ENCODE data around the gene MTAP.
A peak's percentile ranks its signal among the peaks of the same experiment; 100 is the strongest.

Gene MTAP

DNA sequence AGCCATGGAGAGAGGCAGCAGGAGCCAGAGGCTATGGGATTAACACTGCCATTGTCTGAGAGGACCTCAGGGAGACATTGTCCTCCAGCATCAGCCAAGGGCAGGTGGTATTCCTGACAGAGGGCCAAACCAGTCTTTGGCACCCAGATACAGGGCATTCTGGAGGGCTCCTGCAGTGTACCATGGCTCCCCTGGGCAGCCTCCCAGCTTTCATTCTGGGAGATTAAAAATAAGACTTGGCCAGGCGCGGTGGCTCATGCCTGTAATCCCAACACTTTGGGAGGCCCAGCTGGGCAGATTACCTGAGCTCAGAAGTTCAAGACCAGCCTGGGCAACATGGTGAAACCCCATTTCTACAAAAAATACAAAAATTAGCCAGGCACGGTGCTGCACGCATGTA lies 4.2 kb downstream of the MTAP start:
- no peak for DNase-seq

- DNase-seq = no peak
These were observed 8.0 kb downstream of the MTAP start for GRCh38 chr9:21810388-21810787.

- no peak for DNase-seq
These were observed 8.4 kb downstream of the MTAP start for GRCh38 chr9:21810881-21811280.

- no peak for DNase-seq
These were observed 9.5 kb downstream of the MTAP start for GRCh38 chr9:21811914-21812313.

- DNase-seq = peak; percentile 35
These were observed 10.0 kb downstream of the MTAP start for GRCh38 chr9:21812415-21812814.

DNA sequence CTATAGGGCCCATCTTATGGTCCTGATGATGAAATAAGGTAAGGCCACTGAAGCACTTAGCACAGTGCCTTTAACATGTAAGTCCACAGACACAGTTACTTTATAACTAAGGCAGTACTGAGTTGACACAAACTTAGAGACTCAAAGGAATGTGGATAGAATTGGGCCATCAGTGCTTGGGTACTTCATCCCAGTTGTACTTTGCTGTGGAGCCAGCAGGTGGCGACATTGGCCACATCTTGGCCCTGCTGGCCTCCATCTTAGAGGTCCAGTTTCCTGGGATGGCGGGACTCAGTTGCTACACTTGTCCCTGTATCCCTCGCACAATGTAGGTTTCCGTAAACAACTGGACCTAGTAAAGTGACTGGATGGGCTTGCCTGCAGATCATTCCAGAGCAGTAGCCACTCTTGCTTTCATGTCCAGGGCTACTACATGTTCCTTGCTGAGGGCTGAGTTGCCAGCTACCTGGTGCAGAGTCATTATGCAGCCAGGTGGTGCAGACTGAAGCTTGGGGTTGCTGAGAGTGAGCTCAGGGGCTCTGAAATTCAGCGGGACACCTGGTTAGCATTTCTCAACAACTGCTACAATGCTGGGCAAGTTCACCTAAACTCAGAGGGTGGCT lies 10.6 kb downstream of the MTAP start:
- peak; percentile 77 for DNase-seq

- peak; percentile 80 for DNase-seq
These were observed 11.4 kb downstream of the MTAP start for GRCh38 chr9:21813575-21814473.

DNA sequence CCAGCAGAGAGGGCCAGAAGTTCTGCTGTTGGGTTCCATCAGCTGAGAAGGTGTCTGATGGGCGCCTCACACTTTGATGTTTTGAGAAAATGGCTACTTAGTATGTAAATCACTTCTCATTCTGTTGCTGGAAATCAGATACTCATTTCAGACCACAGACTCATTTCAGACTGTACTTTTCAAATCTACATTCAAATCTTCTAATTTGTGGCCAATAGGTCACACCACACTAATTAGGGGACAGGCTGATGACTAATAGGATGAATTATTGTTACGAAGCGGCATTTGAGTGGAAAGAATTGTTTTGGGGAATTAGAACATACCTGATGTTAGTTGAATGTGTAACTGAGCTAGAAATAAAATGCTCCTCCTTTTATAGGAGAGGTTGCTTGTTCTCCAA lies 13.2 kb downstream of the MTAP start:
- no peak for DNase-seq

DNA sequence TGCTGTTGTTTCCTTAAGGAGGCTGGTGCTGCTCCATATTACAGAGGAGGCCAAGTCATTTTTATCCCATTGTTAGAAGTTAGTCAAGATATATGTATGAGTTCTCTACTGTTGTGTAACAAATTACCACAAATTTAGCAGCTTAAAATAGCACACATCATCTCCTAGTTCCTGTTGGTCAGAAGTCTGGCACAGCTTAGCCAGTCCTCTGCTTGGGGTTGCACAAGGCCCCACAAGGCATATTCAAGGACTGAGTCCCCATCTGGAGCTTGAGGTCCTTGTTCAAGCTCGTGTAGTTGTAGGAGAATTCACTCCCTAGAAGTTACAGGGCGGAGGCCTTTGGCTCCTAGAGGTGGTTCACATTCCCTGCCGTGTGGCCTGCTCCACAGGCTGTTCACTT lies 14.7 kb downstream of the MTAP start:
- no peak for DNase-seq

GRCh38 chr9:21825637-21826036 lies 23.2 kb downstream of the MTAP start:
- DNase-seq = no peak

- DNase-seq = peak; percentile 38
These were observed 26.5 kb downstream of the MTAP start for GRCh38 chr9:21828853-21829410.

GRCh38 chr9:21830589-21830988 lies 28.2 kb downstream of the MTAP start:
- DNase-seq = no peak

GRCh38 chr9:21831841-21832509 lies 29.5 kb downstream of the MTAP start:
- DNase-seq = peak; percentile 84

DNA sequence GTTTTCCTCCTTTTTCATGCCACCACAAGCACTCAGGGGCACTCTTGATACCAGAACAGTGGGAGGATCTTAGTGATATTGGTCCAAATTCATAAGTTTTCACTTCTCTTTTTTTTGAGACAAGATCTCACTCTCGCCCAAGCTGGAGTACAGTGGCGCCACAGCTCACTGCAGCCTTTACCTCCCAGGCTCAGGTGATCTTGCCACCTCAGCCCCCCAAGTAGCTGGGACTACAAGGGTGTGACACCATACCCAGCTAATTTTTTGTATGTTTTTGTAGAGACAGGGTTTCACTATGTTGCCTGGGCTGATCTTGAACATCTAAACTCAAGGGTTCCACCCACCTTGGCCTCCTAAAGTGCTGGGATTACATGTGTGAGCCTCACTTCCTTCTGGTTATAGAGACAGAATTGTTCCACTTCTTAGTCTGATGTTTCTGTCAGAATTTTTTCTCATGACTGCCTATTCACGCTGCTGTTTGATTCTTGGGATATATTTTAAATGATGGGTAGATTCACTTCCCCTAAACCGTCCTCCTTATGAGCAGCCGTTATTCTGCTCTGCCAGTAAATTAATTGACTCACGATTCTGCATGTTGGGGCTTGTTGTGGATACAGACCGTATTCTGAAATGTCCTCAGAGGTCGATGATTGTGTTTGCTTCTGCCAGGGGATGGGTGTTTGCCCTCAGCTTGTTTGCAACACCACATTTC lies 30.8 kb downstream of the MTAP start:
- DNase-seq = no peak

- no peak for DNase-seq
These were observed 32.7 kb downstream of the MTAP start for GRCh38 chr9:21835121-21835520.

DNA sequence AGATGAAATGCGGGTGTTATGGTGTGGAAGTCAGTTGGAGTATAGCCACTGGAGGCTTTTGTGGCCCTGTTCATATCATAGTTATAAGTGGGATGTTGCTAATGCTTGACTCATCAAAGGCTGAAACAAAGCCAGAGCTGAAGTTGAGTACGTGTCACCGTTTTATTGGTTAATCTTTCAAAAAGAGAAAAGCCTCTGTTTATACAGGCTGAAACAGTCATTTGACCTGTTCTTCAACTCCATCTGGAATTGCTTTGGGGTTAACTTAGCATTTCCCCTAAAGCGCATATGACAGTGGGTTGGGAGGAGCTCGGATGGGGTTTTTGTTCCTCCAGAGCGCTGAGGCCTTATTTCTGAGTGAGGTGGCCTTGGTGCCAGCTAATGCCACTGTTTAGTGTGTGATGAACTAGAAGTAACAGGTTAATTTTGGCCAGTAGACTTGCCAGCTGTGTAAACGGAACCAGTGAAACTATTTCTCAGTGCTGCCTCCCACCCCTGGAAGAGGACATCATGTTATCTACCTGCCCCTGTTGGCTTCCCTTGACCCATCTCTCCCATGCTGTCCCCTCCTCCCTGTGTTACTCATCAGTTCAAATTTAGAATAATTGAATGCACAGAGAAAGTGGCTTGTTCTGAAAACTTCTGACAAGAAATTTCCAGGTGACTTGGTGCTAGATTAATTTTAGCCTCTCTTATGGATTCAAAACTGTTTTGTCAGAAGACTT lies 34.2 kb downstream of the MTAP start:
- no peak for DNase-seq

DNA sequence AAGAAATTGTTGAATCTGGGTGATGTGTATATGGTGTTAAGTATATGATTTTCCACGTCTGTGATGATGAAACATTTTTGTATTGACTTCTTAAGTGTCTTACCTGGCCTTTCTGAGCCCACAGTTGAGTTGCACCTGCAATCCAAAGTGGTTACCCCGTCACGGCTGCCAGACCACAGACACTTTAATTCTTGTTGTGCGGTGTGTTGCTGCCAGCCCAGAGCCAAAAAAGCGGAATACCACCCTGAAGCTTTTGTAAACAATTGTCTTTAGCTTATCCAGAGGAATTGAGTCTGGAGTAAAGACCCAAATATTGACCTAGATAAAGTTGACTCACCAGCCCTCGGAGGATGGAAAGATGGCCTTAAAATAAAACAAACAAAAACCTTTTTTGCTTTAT lies 35.1 kb downstream of the MTAP start:
- no peak for DNase-seq

- no peak for DNase-seq
These were observed 38.2 kb downstream of the MTAP start for GRCh38 chr9:21840647-21841046.

- no peak for DNase-seq
These were observed 38.7 kb downstream of the MTAP start for GRCh38 chr9:21841133-21841532.

DNA sequence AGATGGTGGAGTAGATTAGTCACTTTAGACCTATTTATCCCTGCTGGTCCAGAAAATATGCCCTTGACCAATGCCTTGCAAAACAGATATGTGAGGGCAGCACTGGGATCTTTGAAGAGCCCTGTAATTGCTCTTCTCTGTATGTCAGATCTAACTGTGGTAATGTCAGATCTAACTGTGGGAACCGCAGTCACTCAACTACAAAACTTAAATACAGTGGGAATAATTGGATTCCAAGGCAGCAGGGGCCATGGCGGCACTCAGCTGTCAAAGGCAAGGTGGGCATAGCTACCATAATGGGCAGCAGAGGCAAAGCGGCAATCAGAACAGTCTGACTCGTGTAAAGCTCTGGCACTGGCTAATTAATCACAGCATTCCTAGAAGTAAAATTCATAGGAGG lies 46.2 kb downstream of the MTAP start:
- DNase-seq = no peak

DNA sequence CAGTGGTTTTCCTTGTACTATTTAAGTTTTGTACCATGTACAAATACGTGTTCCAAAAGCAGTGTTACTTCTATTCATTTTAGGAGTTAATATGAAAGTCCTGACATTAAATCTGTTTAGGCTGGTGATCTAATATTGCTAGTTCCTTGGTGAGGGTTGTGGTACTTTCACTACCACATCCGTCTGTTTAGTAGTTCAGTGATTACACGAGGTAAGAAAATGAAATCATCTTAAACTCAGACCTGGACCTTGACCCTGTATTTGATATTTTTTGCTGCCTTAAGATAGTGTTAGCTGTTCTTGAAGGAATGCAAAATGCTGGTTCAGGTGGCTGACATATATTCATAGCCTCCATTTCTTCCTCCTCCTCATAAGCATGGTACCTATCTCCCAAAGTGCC lies 50.3 kb downstream of the MTAP start:
- peak; percentile 73 for DNase-seq

GRCh38 chr9:21853414-21853813 lies 51.0 kb downstream of the MTAP start:
- DNase-seq = no peak
